RWPE2 (cell line): ENCODE measurements around the gene TCAF1.

ENCODE experiments used
- ATAC-seq: fragments of 200-7000 bp; cut with Tn5 transposase; 3 replicates; pipeline ENCODE4 v1.9.1; 2021; ENCODE audit warnings: low read depth
- DNase-seq: peaks from one replicate; pipeline ENCODE4 v3.0.0-alpha.2; 2020; ENCODE audit warnings: low spot score
- H3K27ac ChIP-seq: fragments of 450-650 bp; 2 replicates; pipeline ENCODE4 v1.5.1; 2017; ENCODE audit warnings: mild to moderate bottlenecking; ENCODE audit not compliant: poor library complexity, severe bottlenecking
- H3K27me3 ChIP-seq: fragments of 250-450 bp; sonication (Bioruptor Pico); 2 replicates; pipeline ENCODE4 v1.5.1; 2021; ENCODE audit warnings: mild to moderate bottlenecking, moderate library complexity; ENCODE audit not compliant: insufficient read depth, poor library complexity, severe bottlenecking
- H3K36me3 ChIP-seq: fragments of 250-450 bp; sonication (Bioruptor Pico); 2 replicates; pipeline ENCODE4 v1.5.1; 2020; ENCODE audit warnings: low read depth, mild to moderate bottlenecking, moderate library complexity
- H3K4me1 ChIP-seq: fragments of 250-450 bp; sonication (Bioruptor Pico); 2 replicates; pipeline ENCODE4 v1.5.1; 2021; ENCODE audit warnings: mild to moderate bottlenecking, moderate library complexity; ENCODE audit not compliant: insufficient read depth, poor library complexity, severe bottlenecking
- H3K4me3 ChIP-seq: fragments of 250-450 bp; sonication (Bioruptor Pico); 2 replicates; pipeline ENCODE4 v1.5.1; 2021; ENCODE audit warnings: mild to moderate bottlenecking, moderate library complexity; ENCODE audit not compliant: severe bottlenecking
- H3K9me3 ChIP-seq: fragments of 250-450 bp; sonication (Bioruptor Pico); 2 replicates; pipeline ENCODE4 v1.5.1; 2021; ENCODE audit warnings: mild to moderate bottlenecking, moderate library complexity; ENCODE audit not compliant: severe bottlenecking
- CTCF ChIP-seq: fragments of 450-650 bp; IDR thresholded peaks from one replicate; pipeline ENCODE4 v1.5.1; 2017; ENCODE audit warnings: mild to moderate bottlenecking, moderate library complexity; ENCODE audit not compliant: poor library complexity, severe bottlenecking

The TCAF1 gene, protein sequence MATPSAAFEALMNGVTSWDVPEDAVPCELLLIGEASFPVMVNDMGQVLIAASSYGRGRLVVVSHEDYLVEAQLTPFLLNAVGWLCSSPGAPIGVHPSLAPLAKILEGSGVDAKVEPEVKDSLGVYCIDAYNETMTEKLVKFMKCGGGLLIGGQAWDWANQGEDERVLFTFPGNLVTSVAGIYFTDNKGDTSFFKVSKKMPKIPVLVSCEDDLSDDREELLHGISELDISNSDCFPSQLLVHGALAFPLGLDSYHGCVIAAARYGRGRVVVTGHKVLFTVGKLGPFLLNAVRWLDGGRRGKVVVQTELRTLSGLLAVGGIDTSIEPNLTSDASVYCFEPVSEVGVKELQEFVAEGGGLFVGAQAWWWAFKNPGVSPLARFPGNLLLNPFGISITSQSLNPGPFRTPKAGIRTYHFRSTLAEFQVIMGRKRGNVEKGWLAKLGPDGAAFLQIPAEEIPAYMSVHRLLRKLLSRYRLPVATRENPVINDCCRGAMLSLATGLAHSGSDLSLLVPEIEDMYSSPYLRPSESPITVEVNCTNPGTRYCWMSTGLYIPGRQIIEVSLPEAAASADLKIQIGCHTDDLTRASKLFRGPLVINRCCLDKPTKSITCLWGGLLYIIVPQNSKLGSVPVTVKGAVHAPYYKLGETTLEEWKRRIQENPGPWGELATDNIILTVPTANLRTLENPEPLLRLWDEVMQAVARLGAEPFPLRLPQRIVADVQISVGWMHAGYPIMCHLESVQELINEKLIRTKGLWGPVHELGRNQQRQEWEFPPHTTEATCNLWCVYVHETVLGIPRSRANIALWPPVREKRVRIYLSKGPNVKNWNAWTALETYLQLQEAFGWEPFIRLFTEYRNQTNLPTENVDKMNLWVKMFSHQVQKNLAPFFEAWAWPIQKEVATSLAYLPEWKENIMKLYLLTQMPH

DNA sequence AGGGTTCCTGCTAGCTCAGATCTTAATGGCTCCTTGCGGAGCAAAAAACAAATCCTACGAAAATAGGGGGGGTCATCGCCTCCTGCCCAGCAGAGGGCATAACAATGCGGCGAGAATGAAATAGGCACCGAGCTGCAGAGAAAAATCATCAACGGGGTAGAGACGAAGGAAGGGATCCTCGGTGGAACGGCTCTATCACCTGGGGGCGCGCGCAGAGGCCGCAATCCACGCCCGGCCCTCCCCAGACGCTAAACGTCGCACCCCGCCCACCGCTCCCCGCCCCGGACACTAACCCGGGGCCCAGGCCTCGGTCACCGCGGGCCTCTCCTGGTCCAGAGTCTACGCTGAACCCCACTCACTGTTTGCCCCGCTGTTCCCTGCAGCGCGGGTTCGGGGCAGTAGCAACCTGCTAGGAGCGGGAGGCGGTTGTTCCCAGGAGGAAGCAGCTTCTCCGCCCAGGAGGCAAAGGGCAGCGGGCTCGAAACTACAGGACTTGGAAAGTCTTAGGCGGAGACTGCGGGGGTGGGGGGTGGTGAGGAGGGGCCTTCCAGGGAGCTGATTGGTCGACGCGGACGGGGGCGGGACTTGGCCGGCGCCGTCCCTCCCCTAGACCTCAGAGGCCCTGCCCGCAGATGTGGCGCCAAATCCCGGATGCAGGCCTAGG is at the start of gene TCAF1:
TSS of gene TCAF1 (minus strand) at position 509 of the 664 bp plus-strand sequence. CDS start 25,568 bp downstream, outside the sequence.
- peak within 1 kb of the TSS; percentile 77 for H3K27ac ChIP-seq
- peak; percentile 61 for TF ChIP-seq CTCF
- H3K9me3 ChIP-seq, result no peaks in the 10 kb centered on the region
- DNase-seq (peak; percentile 94), ATAC-seq (peak; percentile 92)
- peak within 1 kb of the TSS; percentile 64 for H3K4me3 ChIP-seq
- H3K36me3 ChIP-seq, result no peaks in the 10 kb centered on the region
- H3K27me3 ChIP-seq, result no peaks in the 10 kb centered on the region
- H3K4me1 ChIP-seq, result peaks cover 14% of the 10 kb centered on the region

DNA sequence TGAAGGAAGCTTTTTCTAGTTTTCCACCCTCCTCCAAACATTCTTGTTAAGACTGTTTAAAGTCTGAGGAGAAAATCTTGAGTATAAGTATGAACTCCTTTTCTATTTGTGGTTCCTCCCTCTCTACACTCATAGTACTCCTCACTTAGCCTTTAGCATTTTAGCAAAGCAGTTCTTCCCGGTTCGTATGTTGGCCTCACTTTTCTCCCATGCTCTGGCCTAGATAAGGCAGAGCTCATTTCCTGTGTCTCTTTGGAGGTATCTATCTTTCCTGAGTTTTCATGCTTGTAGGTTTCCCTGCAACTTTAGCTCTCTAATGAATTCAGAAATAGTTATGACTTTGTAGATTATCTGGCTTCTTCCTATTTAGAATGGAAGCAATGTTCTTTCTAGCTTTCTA is 46.8 kb upstream of the TCAF1 start:
- Histone ChIP-seq H3K4me1 (no peaks in the 10 kb centered on the region), H3K36me3 (no peaks in the 10 kb centered on the region), H3K9me3 (no peaks in the 10 kb centered on the region), H3K4me3 (no peak overlapping the region), H3K27me3 (no peaks in the 10 kb centered on the region), H3K27ac (no peak overlapping the region)
- ATAC-seq, result no peak
- TF ChIP-seq CTCF, result no peak
- no peak for DNase-seq

- H3K27ac ChIP-seq, result no peak overlapping the region
- DNase-seq, result no peak
- no peak overlapping the region for H3K4me3 ChIP-seq
- H3K4me1 ChIP-seq, result no peaks in the 10 kb centered on the region
- no peaks in the 10 kb centered on the region for H3K27me3 ChIP-seq
- H3K36me3 ChIP-seq, result no peaks in the 10 kb centered on the region
- no peak for ATAC-seq
- no peaks in the 10 kb centered on the region for H3K9me3 ChIP-seq
- no peak for TF ChIP-seq CTCF
These were observed 45.1 kb upstream of the TCAF1 start for GRCh38 chr7:143947111-143947510.

DNA sequence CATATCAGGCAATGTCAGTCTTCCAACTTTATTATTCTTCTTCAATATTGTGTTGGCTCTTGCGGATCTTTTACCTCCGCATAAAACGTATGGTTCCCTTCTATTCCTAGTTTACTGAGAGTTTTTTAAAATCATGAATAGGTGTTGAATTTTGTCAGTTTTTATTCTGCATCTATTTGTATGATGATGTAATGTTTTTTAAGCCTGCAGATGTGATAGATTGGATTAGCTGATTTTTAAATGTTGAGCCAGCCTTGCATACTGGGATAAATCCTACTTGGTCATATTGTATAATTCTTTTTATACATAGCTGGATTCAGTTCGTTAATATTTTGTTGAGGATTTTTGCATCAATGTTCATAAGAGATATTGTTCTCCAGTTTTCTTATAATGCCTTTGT is 43.4 kb upstream of the TCAF1 start:
- Histone ChIP-seq H3K4me1 (no peaks in the 10 kb centered on the region), H3K27me3 (no peaks in the 10 kb centered on the region), H3K27ac (no peak overlapping the region), H3K4me3 (no peak overlapping the region), H3K9me3 (no peaks in the 10 kb centered on the region), H3K36me3 (no peaks in the 10 kb centered on the region)
- DNase-seq (no peak), ATAC-seq (no peak)
- no peak for TF ChIP-seq CTCF
